HCEC 1CT (cell line): ENCODE results near the gene RRP1.
"Not testable (repeated sequence)": the region's sequence is repeated elsewhere in the genome, so short reads cannot be mapped to it uniquely, and the experiment has no call there.

Source experiments
- DNase-seq: peaks from one replicate; pipeline ENCODE4 v3.0.0-alpha.2; 2017

Gene RRP1

DNA sequence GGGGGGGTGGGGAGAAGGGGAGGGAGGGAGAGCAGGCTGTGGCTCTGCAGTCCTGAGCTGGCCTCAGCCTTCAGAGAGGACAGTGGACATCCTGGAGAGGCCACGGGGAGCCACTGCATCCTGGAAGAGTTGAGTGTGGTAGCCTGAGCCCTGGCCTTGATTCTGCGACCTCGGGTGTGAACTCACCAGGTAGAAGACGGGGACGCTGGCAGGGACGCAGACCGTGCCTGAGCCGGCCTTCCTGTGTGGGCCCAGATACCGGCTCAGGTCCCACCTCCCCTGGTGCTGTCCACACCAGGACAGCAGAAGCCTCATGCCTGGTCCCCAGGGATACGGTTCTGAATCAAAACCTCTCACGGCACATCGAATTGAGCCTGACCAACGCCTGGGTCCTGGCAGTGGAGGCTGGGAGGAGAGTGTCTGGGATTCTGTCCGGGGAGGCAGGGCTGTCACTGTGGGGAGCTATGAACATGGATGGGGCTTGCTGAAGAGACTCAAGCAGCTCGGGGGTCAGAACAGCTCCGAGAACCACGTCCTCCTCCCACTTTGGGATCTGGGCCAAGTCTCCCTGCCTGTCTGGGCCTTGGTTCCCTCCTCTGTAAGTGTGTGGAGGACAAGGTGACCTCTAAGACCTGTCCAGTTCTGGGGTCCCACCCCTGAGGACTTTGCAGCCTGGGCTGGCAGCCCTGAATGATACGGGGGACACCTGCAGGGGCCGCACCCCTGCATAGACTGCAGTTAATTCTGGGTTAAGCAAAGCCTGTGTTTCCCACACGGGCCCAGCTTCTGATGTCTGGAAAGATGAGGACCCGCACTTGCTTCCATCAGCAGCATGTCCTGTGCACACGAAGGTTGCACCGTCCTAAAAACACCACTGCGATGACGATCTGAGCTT lies 30.4 kb downstream of the RRP1 start:
- DNase-seq: no peak

DNA sequence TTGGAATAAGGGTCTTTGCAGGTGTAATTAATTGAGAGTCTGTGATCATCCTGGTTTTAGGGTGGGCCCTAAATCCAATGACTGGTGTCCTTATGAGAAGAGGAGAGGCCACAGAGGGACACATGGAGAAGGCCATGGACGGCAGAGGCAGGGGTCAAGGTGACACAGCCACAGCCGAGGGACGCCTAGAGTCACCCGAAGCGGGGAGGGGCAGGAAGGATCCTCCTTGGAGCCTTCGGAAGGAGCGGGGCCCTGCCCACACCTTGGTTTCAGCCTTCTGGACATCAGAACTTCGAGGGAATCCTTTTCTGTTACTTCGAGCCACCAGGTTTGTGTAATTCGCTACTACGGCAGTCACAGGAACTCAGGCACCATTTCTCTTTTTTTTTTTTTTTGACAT lies 31.1 kb downstream of the RRP1 start:
- no peak for DNase-seq

DNA sequence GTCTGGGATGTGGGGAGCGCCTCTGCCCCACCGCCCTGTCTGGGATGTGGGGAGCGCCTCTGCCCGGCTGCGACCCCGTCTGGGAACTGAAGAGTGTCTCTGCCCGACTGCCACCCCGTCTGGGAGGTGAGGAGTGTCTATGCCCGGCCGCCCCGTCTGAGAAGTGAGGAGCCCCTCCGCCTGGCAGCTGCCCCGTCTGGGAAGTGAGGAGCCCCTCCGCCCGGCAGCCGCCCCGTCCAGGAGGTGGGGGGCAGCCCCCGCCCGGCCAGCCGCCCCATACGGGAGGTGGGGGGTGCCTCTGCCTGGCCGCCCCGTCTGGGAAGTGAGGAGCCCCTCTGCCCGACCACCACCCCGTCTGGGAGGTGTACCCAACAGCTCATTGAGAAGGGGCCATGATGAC lies 32.8 kb downstream of the RRP1 start:
- not testable (repeated sequence) for DNase-seq

DNA sequence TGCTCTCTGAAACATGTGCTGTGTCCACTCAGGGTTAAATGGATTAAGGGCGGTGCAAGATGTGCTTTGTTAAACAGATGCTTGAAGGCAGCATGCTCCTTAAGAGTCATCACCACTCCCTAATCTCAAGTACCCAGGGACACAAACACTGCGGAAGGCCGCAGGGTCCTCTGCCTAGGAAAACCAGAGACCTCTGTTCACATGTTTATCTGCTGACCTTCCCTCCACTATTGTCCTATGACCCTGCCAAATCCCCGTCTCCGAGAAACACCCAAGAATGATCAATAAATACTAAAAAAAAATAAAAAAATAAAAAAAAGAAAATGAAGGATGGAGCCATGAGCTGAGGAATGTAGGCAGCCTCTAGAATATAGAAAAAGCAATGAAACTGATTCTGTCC lies 33.4 kb downstream of the RRP1 start:
- DNase-seq: not testable (repeated sequence)

DNA sequence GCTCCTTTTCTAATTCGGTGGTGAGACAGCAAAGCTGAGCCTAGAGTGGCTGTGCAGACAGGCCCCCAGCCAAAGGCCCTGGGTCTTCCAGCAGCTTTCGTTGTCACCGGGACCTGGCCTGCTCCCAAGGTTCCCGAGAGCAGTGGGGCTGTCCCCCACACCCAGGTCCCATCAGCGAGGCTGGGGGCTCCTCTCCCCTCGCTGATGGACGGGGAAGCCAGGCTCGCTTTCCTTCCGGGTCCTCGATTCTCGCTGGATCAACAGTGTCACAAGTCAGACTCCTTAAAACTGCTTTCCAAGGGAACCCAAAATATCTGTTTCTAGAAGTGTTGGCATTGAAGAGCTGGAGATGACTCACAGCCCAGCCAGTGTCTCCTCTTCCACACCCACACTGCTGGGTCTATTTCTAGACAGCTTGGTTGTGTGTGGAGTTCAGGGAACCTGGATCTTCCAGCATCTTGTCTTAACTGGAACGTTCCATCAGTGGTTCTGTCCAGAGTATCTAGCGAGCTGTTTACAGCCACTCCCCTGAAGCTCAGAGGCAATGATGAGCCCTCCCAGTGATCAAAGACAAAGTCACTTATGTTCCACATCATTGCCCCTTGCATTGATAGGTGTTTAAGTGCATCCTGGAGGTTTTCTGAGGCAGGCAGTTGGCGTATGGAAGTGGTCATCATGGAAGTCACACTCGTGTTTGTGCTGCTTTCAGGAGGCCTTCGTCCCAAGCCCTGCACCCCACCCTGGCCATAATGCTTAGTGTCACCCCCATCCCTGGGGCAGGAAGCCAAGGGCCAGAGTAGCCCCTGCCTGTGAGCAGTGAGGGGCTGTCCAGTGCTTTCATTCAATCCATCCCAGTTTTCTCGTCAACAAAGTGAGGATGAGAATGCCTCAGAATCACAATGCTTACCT lies 35.2 kb downstream of the RRP1 start:
- peak; percentile 32 for DNase-seq

DNA sequence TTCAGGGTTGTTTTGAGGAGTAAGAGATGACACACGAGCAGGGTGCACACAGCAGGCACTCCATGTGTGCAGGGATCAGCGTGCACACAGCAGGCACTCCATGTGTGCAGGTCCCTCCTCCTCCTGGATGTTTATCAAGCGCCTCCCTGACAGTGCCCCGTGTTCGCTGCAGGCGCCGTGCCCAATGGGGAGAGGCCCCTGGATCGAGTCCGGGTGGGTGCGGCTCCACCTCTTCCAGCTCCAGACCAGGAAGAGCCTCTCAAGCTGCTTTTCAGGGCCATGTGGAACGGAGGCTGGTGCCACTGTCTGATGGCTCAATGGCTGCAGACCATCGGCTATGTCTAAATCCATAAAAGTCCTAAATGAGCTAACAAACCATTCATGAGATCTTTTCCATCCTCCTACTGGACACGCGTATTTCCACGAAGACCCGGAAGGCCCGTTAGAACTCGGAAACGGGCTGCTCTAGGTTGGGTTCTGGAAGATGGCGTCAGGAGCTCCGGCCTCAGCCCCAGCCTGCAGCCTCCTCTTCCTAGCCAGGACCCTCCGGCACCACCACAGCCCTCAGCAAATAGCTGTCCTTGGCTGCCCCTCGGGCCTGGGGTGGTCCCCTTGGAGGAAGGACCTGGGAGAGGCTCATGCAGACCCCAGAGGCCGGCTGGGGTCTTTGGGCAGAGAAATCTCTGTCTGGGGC lies 36.0 kb downstream of the RRP1 start:
- DNase-seq: no peak

DNA sequence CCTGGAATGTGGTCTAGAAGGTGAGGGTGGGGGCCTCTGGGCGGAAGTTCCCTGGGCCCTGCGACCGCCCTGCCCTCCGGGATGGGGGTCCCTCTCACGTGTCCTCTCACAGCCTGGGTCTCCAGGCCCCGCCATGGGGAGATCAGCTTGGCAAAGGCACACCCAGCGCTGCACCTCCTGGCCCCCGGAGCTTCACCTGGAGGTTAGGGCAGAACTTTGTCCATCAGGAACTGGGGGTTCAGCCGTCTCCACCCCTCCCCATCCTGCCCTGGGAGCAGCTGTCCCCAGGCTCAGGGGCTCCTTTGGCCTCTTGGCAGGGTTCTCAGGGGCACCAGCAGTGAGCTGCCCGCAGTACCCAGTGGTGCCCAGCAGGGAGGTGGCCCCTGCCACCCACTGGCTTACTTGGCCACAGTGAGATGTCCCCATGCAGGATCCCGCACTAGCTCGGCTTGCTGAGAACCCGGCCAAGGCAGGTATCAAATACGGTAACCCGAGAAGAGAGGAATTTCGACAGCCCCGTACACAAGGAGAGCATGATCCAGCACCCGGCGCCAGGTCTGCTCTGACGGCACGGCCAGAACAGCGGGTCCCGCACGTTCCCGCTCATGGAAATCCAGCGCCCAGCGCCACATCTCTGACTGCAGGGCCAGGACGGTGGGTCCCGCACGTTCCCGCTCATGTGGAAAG lies 36.7 kb downstream of the RRP1 start:
- DNase-seq: no peak

DNA sequence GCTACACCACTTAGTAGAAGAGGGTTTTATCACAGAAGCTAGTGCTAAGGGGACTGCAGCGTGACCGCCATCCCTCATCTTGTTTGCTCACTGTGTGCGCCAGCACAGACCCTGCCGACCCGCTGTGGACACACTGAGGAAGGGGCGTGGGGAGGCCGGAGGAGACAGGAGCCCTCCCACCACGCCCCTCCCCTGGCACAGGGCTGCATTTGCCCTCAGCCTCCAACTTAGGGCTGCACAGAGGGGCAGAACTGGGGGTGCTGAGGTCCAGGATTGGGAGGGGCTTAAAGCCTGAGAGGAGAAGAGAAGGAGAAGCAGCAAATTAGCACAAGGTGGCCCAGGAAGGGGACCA lies 37.2 kb downstream of the RRP1 start:
- no peak for DNase-seq

DNA sequence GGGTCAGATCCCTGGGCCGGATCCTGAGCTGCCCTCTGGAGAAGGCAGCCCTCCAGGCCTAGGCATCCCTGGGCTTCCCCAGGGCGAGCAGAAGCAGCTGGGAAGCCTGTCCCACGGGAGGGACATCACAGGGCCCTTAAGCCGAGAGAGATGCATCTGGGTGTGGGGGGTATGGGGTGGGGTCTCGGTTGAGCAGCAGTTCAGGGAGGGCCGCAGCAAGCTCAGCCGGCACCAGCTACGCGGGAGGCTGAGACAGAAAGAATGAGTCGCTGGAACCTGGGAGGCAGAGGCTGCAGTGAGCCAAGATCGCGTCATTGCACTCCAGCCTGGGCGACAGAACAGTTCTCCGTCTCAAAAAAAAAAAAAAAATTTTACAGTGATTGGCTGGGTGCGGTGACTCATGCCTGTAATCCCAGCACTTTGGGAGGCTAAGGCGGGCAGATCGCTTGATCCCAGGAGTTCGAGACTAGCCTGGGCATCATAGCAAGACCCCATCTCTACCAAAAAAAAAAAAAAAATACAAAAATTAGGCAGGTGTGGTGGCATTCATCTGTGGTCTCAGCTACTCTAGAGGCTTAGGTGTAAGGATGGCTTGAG lies 37.7 kb downstream of the RRP1 start:
- DNase-seq: peak; percentile 61

DNA sequence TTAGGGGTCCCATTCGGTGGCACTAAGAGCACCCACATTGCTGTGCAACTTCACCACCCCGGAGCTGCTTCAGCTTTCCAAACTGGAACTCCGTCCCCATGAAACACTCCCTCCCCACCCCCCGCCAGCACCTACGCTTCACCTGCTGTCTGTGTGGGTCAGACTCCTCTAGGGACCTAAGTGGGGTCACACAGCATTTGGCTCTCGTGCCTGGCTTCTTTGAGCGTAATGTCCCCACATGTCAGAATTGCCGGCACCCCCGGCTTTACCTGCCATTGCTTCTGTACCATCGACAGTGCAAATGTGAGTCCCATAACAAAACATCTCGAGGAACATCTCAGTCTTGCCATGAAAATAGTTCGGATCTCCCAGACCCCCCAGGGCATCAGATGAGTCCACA lies 39.8 kb downstream of the RRP1 start:
- DNase-seq: no peak

DNA sequence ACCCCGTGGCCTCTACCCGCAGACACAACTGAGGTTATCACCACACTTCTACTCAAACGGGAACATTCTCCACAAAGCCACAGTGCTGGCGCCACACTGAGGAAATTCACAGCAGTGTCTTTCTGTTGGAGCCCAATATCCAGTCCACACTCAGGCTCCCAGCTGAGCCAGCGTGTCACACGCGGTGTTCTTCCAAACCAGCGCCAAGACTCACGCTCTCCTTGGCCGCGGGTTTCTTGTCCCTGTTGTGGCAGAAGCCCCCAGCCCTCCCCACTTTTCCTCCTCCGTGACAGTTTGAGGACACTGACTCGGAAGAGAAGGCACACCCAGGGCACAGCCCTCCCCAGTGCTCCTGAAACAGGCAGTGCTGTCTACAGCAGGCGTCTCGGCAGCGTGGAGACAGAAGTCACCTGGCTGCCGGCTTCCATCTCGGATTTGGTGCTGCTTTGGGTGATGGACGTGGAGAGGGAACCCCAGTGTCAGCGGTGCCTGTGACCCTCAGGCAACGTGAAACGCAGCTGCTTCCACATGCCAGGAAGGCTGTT lies 40.3 kb downstream of the RRP1 start:
- no peak for DNase-seq

DNA sequence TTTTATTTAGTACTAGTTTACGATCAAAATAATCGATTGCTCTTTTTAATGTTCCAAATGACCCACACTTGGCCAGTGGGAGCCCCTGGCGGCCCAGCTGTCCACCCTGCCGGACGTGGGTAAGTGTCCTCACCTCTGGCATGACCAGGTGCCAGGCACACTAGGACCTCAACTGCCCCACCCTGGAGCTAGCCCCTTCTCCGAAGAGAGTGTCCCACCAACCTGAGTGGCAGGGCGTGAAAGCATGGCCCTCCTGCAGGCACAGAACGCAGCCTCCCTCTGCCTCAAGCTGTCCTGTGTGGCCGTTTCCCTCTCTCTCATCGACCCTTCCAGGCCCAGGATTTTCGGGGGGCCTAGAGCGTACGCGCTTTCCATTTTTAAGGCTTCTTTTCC lies 42.8 kb downstream of the RRP1 start:
- DNase-seq: no peak

DNA sequence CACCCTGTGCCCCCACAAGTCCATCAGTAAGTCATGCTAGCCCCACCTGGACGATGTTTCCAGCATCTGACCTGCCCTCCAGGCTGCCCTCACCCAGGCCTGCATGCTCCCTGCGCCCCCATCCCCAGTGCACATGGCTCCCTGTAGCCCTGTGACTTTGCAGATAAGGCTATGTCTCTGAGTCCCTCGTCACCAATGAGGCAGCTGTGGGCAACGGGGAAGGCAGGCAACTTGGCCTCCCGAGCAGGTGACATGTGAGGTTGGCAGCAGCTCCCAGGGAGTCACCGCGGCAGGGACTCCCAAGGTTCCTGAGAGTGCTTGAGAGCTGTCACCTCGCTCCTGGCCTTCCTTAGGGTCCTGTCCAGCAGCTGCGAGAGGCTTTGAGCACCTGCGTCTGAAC lies 43.3 kb downstream of the RRP1 start:
- DNase-seq: no peak

DNA sequence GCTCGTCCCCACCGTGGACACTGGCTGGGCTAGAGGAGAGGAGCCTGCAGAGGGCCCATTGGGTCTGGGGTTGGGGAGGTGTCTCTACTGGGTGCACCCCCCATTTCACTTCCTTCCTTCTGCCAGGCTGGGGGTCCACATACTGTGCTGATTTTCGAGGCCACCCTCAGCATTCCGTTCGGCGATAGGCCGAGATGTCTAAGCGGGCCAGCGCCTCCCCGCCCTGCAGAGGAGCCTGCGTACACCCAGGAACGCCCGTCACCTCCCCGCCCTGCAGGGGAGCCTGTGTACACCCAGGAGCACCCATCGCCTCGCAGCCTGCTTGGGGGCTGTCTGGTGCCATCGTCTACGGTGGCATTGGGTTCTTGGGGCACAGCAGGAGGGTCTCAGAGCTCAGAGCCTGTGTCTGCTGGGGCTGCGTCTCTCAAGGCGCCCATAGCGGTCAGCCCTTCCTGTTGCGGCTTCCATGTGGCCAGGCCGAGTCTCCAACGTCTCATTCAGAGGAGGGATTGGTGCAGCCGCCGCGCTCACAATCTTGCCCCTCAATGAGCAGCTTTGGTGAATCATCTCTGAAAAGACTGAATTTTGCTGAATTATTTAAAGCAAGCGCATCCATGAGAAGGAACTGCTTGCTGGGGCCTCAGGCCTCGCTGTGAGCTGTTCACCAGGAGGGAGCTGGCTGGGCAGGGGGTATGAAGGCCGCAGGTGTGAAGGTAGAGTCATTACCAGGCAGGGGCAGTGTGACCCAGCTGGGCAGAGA lies 44.9 kb downstream of the RRP1 start:
- no peak for DNase-seq

DNA sequence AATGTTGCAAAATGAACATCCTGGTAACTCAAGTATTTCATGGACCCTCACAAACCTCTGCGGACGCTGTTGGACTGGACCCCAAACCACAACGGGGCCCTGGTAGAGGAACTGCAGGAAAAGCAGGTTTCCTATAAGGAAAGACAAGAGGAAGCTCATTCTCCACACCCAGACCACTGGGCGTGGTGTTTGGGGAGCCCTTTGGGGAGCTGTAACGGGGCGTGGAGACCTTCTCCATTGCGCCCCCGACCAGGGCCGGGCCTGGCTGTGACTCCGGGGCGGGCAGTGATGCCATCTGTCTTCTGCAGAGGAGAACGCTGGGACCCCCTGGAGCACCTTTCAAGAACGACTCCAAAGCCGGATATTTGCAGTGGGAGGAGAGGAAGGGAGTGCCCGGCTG lies 45.7 kb downstream of the RRP1 start:
- no peak for DNase-seq

DNA sequence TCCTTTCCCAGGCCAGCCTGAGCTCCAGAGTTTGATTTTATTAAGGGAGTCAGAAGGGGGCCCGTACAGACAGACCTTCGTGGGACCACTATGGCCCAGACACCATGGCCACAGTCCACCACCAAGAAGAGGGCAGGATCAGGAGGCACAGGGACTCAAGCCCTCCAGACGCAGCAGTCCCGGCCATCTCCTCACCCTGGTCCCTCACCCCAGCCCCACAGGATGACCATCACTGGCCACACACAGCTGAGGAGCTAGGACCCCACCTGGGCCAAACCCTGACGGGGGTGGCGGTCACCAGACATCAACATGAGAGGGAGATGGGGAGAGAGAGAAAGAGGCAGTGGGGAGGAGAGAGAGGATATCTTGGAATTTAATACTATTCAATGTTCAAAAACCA lies 46.5 kb downstream of the RRP1 start:
- DNase-seq: no peak

DNA sequence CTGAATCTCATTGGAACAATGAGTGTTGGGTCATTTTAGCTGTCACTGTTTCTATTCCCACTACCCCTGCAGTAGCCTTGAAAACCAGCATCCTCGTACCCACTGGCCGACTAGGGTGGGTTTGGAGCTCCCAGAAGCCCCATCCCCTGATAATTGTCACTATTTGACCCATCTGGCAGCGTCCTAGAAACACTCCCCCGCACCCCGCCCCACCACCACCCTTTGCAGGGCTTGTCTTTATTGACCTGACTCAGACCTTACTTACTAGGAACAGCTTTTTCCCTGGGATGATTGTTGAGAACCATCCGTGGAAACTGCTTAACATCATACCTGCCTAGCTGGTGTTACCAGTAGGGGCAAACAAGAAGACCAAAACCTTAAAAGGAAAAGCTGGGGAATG lies 47.2 kb downstream of the RRP1 start:
- DNase-seq: no peak

DNA sequence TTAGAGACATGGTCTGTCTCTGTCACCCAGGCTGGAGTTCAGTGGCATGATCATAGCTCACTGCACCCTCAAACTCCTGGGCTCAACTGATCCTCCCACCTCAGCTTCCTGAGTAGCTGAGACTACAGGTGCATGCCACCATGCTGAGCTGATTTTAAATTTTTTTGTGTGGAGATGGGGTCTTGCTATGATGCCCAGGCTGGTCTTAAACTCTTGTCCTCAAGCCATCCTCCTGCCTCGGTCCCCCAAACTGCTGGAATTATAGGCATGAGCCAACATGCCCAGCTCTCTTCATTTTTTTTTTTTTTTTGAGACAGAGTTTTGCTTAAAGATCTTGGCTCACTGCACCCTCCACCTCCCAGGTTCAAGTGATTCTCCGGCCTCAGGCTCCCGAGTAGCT lies 50.9 kb downstream of the RRP1 start:
- no peak for DNase-seq

DNA sequence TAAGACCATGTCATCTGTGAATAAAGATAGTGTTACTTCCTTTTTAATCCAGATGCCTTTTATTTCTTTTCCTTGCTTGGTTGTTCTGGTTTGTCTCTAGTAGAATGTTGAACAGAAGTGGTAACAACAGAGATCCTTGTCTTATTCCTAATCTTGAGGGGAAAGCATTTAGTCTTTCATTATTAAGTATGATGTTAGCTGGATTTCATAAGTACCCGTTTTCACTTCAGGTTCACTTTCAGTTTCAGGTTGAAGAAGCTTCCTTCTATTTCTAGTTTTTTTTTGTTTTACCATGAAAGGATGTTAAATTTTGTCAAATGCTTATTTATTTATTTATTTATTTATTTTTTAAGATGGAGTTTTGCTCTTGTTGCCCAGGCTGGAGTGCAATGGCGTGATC lies 53.4 kb downstream of the RRP1 start:
- DNase-seq: no peak

DNA sequence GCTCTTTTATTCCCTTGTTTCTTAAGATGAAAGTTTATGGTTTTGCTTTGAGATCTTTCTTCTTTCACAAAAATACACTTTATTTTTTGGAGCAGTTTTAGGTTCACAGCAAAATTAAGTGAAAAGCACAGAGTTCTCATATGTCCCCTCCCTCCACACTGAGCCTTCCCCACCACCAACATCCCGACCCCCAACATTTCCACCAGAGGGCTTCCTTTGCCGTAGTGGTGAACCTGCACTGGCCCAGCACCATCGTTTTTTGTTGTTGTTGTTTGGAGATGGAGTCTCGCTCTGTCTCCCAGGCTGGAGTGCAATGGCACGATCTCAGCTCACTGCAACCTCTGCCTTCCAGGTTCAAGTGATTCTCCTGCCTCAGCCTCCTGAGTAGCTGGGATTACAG lies 55.5 kb downstream of the RRP1 start:
- not testable (repeated sequence) for DNase-seq

DNA sequence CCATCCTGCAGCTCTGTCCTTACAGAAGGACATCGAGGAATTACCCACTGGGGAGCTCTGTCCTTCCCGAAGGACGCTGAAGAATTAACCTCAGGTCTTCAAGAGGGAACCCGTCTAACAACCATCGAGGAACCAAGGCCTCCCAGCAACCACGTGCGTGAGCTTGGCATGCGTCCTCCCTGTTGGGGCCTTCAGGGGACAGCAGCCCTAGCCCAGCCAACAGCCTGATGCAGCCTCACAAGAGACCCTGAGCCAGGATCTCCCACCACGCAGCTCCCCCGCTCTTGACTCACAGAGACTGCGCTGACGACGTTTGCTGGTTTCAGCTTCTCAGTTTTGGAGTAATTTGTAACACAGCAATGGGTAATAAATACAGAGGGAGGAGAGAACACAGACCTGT lies 56.0 kb downstream of the RRP1 start:
- DNase-seq: no peak
